Measurements from ENCODE around the gene RNASEH1. TPM values are rescaled to one million over a fixed set of nuclear protein-coding genes. Genes with fewer than 3 reads are reported as not detected.

Gene RNASEH1
- total RNA-seq, 1 experiment from 2014 or later, result 42.0 TPM

GRCh38 chr2:3598197-3598910, 40.2 kb upstream of the RNASEH1 start:
- no peaks in the 10 kb centered on the region for H3K4me1 ChIP-seq (ENCODE audit: insufficient read depth, low read length)
- Mint-ChIP-seq H3K27ac (no peak overlapping the region; a peak in 1 of 7 replicates), H3K36me3 (ENCODE audit: insufficient read depth in 1 of 3, low read depth in 3 of 3) (no peaks in the 10 kb centered on the region; a peak in 1 of 7 replicates), H3K4me3 (no peak overlapping the region; a peak in 1 of 5 replicates), H3K27me3 (ENCODE audit: low read depth) (peaks cover 15% of the 10 kb centered on the region), H3K9me3 (no peaks in the 10 kb centered on the region), H3K4me1 (peaks cover 3 to 9% of the 10 kb centered on the region in 2 experiments; a peak in 3 of 4 replicates)
- H4K8ac ChIP-seq (replicated peaks; ENCODE audit: insufficient read length, low read depth, low read length), result no peak overlapping the region
- no peaks in the 10 kb centered on the region for H3K79me1 ChIP-seq (ENCODE audit: insufficient read depth, low read depth, low read length, poor library complexity, severe bottlenecking)
- no peaks in the 10 kb centered on the region for H3K79me2 ChIP-seq (ENCODE audit: insufficient read depth, low read length)
- no peak overlapping the region for H3K23ac ChIP-seq (ENCODE audit: insufficient read length, low read depth, low read length)
- no peaks in the 10 kb centered on the region for H3K27me3 ChIP-seq (ENCODE audit: insufficient read depth, low read length)
- H4K91ac ChIP-seq (ENCODE audit: insufficient read length, low read depth, low read length), result no peak overlapping the region
- WGBS (ENCODE audit: extremely low coverage, insufficient read length, low lambda C conversion rate), result no CpG with 5 or more reads among the region's 22 CpGs
- no peak overlapping the region for H4K5ac ChIP-seq (ENCODE audit: insufficient read length, low read depth, low read length)
- H2BK120ac ChIP-seq (ENCODE audit: low read depth, low read length, poor library complexity, severe bottlenecking), result no peak overlapping the region
- no peak overlapping the region for H3T11ph ChIP-seq (ENCODE audit: low read length)
- H3K4ac ChIP-seq (ENCODE audit: low read depth, low read length), result no peak overlapping the region
- no peak overlapping the region for H2BK12ac ChIP-seq (ENCODE audit: insufficient read length, low read depth, low read length)
- H3K9me3 ChIP-seq (ENCODE audit: control insufficient read depth, low read depth, low read length), result no peaks in the 10 kb centered on the region
- no peak overlapping the region for H2BK5ac ChIP-seq (ENCODE audit: insufficient read length, low read length)
- H4K20me1 ChIP-seq (ENCODE audit: control insufficient read depth, insufficient read depth, insufficient read length), result no peaks in the 10 kb centered on the region
- no peak overlapping the region for H3K9ac ChIP-seq (ENCODE audit: extremely low read depth, insufficient read length, low read length)
- no peak overlapping the region for H2BK20ac ChIP-seq (ENCODE audit: low read depth, low read length, poor library complexity, severe bottlenecking)
- H2BK15ac ChIP-seq (ENCODE audit: low read depth, low read length), result no peak overlapping the region
- H2AFZ ChIP-seq (ENCODE audit: low read length), result no peak overlapping the region
- H3K14ac ChIP-seq (ENCODE audit: insufficient read depth, low read length), result no peak overlapping the region
- DNase-seq, result no peak
- no peak overlapping the region for H3K56ac ChIP-seq (ENCODE audit: insufficient read length, low read depth, low read length)
- TF ChIP-seq CTCF (conservative IDR thresholded peaks at IDR 0.05), result no peak
- no peaks in the 10 kb centered on the region for H3K23me2 ChIP-seq (ENCODE audit: insufficient read length, low read depth, low read length, poor library complexity, severe bottlenecking)
- no peak overlapping the region for H3K27ac ChIP-seq (ENCODE audit: insufficient read length, low read depth, low read length)
- no peak overlapping the region for H3K4me2 ChIP-seq (ENCODE audit: insufficient read depth, insufficient read length, low read length)
- no peak overlapping the region for H3K18ac ChIP-seq (ENCODE audit: insufficient read length, low read depth, low read length)
- no peak overlapping the region for H2AK5ac ChIP-seq (ENCODE audit: insufficient read length, low read length)
